Measurements from ENCODE around the gene TMPRSS9. TPM values are rescaled to one million over a fixed set of nuclear protein-coding genes. Genes with fewer than 3 reads are reported as not detected.

The TMPRSS9 gene
- total RNA-seq, 4 donors from 2014 or later = not detected

- Histone ChIP-seq H3K27ac (no peak overlapping the region), H3K4me1 (no peaks in the 10 kb centered on the region), H3K36me3 (no peaks in the 10 kb centered on the region), H3K27me3 (peaks cover 3% of the 10 kb centered on the region), H3K9me3 (no peaks in the 10 kb centered on the region), H3K4me3 (no peak overlapping the region)
- DNase-seq (ENCODE audit: low spot score in 2 of 2) = no peak
- no peak for TF ChIP-seq CTCF (IDR thresholded peaks at IDR 0.05)
- no peak for TF ChIP-seq POLR2AphosphoS5 (IDR thresholded peaks at IDR 0.05)
- 80% methylated on average over 15 of the region's 15 CpGs for WGBS
Measured at GRCh38 chr19:2376784-2377519, 16.9 kb downstream of the TMPRSS9 start.

GRCh38 chr19:2380567-2380966 is 20.5 kb downstream of the TMPRSS9 start:
- no peak overlapping the region for H3K27ac ChIP-seq
- no peaks in the 10 kb centered on the region for H3K27me3 ChIP-seq
- H3K4me1 ChIP-seq = peaks cover 11% of the 10 kb centered on the region
- DNase-seq (ENCODE audit: low spot score in 2 of 2) = no peak
- no peaks in the 10 kb centered on the region for H3K36me3 ChIP-seq
- WGBS = 86% methylated on average over 2 of the region's 2 CpGs
- no peaks in the 10 kb centered on the region for H3K9me3 ChIP-seq
- H3K4me3 ChIP-seq = no peak overlapping the region
- TF ChIP-seq POLR2A (IDR thresholded peaks at IDR 0.05) (no peak), CTCF (IDR thresholded peaks at IDR 0.05) (no peak), EP300 (IDR thresholded peaks at IDR 0.05) (no peak), POLR2AphosphoS5 (IDR thresholded peaks at IDR 0.05) (no peak)

- no peak overlapping the region for H3K27ac ChIP-seq
- no peak for DNase-seq (ENCODE audit: low spot score in 2 of 2)
- no peak overlapping the region for H3K4me3 ChIP-seq
- TF ChIP-seq CTCF (IDR thresholded peaks at IDR 0.05) = no peak
- TF ChIP-seq POLR2AphosphoS5 (IDR thresholded peaks at IDR 0.05) = no peak
- TF ChIP-seq POLR2A (IDR thresholded peaks at IDR 0.05) = no peak
- TF ChIP-seq EP300 (IDR thresholded peaks at IDR 0.05) = no peak
- H3K9me3 ChIP-seq = no peaks in the 10 kb centered on the region
- no peaks in the 10 kb centered on the region for H3K27me3 ChIP-seq
- peaks cover 15% of the 10 kb centered on the region for H3K4me1 ChIP-seq
- H3K36me3 ChIP-seq = no peaks in the 10 kb centered on the region
- 52% methylated on average over 18 of the region's 18 CpGs for WGBS
Measured at GRCh38 chr19:2381148-2381820, 21.2 kb downstream of the TMPRSS9 start.

- Histone ChIP-seq H3K4me1 (peaks cover 15% of the 10 kb centered on the region), H3K36me3 (no peaks in the 10 kb centered on the region), H3K27ac (no peak overlapping the region), H3K9me3 (no peaks in the 10 kb centered on the region), H3K4me3 (no peak overlapping the region), H3K27me3 (no peaks in the 10 kb centered on the region)
- TF ChIP-seq EP300 (IDR thresholded peaks at IDR 0.05) (no peak), POLR2AphosphoS5 (IDR thresholded peaks at IDR 0.05) (no peak), CTCF (IDR thresholded peaks at IDR 0.05) (no peak), POLR2A (IDR thresholded peaks at IDR 0.05) (no peak)
- no peak for DNase-seq (ENCODE audit: low spot score in 2 of 2)
- 85% methylated on average over 13 of the region's 13 CpGs for WGBS
Measured at GRCh38 chr19:2382530-2383222, 22.6 kb downstream of the TMPRSS9 start.
